Esophagus muscularis mucosa (tissue), 4 donors: Measurements from ENCODE around the gene RNF157. TPM values are rescaled to one million over a fixed set of nuclear protein-coding genes. Genes with fewer than 3 reads are reported as not detected.
A peak's percentile ranks its signal among the peaks of the same experiment; 100 is the strongest.

ENCODE experiments used
- DNase-seq: peaks from one replicate; pipeline ENCODE4 v3.0.0-alpha.2; 2017; ENCODE audit errors: extremely low spot score
- H3K27ac ChIP-seq, 4 donors: fragments of 200-600 bp; sonication (generic); replicated peaks in 1 of 4; 1 replicate in 3 of 4; 2 replicates in 1 of 4; pipeline ENCODE4 v1.5.1; 2016 to 2019; ENCODE audit warnings: mild to moderate bottlenecking in 1 of 4
- H3K27me3 ChIP-seq, 4 donors: fragments of 200-600 bp; sonication (generic); one replicate each; pipeline versions ENCODE4 v1.5.1 to v1.6.0; 2016 to 2019
- H3K36me3 ChIP-seq, 4 donors: fragments of 200-600 bp; sonication (generic); one replicate each; pipeline ENCODE4 v1.5.1; 2016 to 2019
- H3K4me1 ChIP-seq, 4 donors: fragments of 200-600 bp; sonication (generic); one replicate each; pipeline ENCODE4 v1.5.1; 2016 to 2019
- H3K4me3 ChIP-seq, 4 donors: fragments of 200-600 bp; sonication (generic); 1 replicate in 2 of 4; 2 replicates in 2 of 4; pipeline ENCODE4 v1.5.1; 2016 to 2019; ENCODE audit warnings: mild to moderate bottlenecking in 4 of 4, moderate library complexity in 1 of 4
- H3K9me3 ChIP-seq, 4 donors: fragments of 200-600 bp; sonication (generic); 1 replicate in 3 of 4; 2 replicates in 1 of 4; pipeline ENCODE4 v1.5.1; 2016 to 2019
- EP300 ChIP-seq: sonication (generic); formaldehyde crosslinking; IDR thresholded peaks from one replicate; pipeline ENCODE4 v1.6.1; 2017; ENCODE audit warnings: antibody characterized with exemption
- POLR2A ChIP-seq: fragments of 450-650 bp; IDR thresholded peaks from one replicate; pipeline ENCODE4 v1.6.1; 2017; ENCODE audit warnings: antibody characterized with exemption, moderate library complexity, mild to moderate bottlenecking, low read depth
- POLR2AphosphoS5 ChIP-seq, 2 donors: sonication (generic); formaldehyde crosslinking; IDR thresholded peaks; one replicate each; pipeline ENCODE4 v1.6.1; 2017; ENCODE audit warnings: antibody characterized with exemption in 2 of 2
- WGBS: methylation state at CpG from one replicate; pipeline ENCODE4 v1.1.5; 2018; 5-methylcytosine and 5-hydroxymethylcytosine counted together
- intact Hi-C: fragments of 100-400 bp; cut with DNase I; formaldehyde crosslinking; loops from one replicate; pipeline ENCODE4 v1.15.1; 2023
- total RNA-seq, 4 donors: library from RNA; depleted of rRNA; stranded (reverse); fragments of >200 nt; gene quantifications; one replicate each; pipeline versions ENCODE4 v1.1.0 to v1.2.1, GENCODE V29; 2016
- TF ChIP-seq, protein P1 (sequence below), 3 experiments: fragments of 200-600 bp in 2 of 3; fragments of 450-650 bp in 1 of 3; sonication (generic) in 2 of 3; IDR thresholded peaks; one replicate each; pipeline ENCODE4 v1.5.1; 2017 to 2019; ENCODE audit warnings: antibody characterized with exemption in 3 of 3, mild to moderate bottlenecking in 2 of 3, moderate library complexity in 1 of 3

The RNF157 gene
- total RNA-seq, 4 donors from 2014 or later: 2.1 to 8.1 (median 4.8) TPM

DNA sequence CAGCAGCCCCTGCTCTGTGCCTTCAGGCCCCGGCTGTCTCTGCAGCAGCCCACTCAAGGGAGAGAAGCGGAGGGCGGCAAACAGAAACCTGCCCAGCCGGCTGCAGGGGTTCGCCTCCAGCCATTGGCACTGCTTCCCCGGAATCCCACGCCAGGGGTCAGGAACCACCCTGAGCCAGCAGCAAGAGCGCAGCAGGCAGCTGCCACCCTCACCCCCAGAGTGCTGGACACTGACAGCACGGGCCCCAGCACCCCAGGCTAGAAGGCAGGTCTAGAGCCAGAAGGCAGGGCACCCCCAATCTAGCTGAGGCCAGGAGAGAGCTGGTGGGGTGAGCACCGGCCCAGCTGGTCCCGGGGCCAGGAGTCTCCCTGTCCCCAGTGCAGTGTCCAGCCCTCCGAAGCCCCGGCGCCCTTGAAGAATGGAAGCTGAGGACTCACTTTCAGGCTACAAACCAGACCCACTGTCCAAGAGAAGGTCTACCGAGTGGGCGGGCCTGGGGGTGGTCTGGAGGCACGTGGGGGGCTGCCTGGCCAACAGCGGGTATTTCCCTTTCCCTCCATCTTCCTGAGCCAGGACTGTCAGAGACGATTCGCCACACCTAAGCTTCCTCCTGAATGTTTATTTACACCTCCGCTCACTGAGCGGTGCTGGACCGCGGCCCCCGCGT, 33.3 kb upstream of the RNF157 start:
- 41% methylated on average over 4 of the region's 26 CpGs for WGBS
- Histone ChIP-seq H3K27me3 (no peaks in the 10 kb centered on the region), H3K4me1 (peaks cover 39 to 58% (median 51%) of the 10 kb centered on the region in 4 donors), H3K9me3 (no peaks in the 10 kb centered on the region), H3K27ac (no peak overlapping the region), H3K36me3 (peaks cover 0 to 40% (median 23%) of the 10 kb centered on the region in 4 donors), H3K4me3 (no peak overlapping the region)
- no peak for TF ChIP-seq POLR2AphosphoS5 (IDR thresholded peaks at IDR 0.05)
- TF ChIP-seq, protein P1, sequence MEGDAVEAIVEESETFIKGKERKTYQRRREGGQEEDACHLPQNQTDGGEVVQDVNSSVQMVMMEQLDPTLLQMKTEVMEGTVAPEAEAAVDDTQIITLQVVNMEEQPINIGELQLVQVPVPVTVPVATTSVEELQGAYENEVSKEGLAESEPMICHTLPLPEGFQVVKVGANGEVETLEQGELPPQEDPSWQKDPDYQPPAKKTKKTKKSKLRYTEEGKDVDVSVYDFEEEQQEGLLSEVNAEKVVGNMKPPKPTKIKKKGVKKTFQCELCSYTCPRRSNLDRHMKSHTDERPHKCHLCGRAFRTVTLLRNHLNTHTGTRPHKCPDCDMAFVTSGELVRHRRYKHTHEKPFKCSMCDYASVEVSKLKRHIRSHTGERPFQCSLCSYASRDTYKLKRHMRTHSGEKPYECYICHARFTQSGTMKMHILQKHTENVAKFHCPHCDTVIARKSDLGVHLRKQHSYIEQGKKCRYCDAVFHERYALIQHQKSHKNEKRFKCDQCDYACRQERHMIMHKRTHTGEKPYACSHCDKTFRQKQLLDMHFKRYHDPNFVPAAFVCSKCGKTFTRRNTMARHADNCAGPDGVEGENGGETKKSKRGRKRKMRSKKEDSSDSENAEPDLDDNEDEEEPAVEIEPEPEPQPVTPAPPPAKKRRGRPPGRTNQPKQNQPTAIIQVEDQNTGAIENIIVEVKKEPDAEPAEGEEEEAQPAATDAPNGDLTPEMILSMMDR (IDR thresholded peaks at IDR 0.05): no peak
- TF ChIP-seq POLR2A: no peak
- no peak for TF ChIP-seq EP300
- intact Hi-C loops: loop anchor here (5.0 kb wide), 1 partner anchor 36 kb away; no protein-coding TSS in a partner anchor
- DNase-seq: no peak

DNA sequence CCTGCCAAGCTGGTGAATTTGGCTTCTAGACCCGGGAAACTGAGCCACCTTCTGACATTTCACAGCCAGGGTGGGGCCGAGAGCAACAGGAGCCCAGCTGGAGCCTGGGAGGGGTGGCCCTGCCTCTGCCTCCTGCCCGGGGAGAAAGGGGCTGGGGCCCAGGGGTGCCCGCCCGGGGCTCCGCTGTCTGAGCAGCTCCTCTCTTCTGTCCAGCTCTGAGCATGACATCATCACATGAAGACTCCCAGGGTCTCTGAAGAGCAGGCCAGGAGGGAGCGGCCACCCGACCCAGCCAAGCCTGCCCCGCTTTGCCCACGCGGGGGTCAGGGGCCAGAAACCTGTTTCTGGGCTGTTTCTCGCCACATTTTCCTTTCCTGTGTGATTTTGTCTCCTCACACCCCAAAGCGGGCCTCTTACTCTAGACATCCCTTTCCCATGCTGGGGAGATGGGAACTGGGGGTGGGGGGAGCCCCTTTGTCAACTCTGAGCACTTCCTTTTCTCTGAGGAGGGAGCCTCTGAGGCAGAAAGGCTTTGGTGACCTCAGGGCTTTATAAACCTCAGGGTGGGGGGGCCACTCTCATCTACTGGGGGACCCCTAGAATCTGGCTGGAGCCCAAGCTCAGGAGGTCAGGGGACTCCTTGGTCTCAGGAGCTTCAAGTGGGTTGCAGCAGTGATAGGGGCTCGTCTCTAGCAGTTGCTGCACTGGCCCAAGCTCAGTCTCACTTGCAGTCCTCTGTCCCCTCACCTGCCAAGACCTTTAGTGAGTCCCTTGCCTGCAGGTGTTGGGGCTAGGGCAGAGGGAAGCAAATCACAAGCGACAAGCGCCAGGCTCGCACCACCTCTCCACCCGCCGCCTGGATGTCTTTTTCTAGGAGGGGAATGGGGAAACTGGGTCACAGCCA, 32.5 kb upstream of the RNF157 start:
- 68% methylated on average over 14 of the region's 19 CpGs for WGBS
- Histone ChIP-seq H3K27ac (peak overlapping the region; percentile 42 to 62 (median 50)), H3K36me3 (peaks cover 0 to 35% (median 23%) of the 10 kb centered on the region in 4 donors), H3K4me1 (peaks cover 47 to 65% (median 59%) of the 10 kb centered on the region in 4 donors), H3K9me3 (no peaks in the 10 kb centered on the region), H3K27me3 (no peaks in the 10 kb centered on the region), H3K4me3 (peak overlapping the region; percentile 20 to 55 (median 34))
- TF ChIP-seq, protein P1 (IDR thresholded peaks at IDR 0.05): no peak
- no peak for TF ChIP-seq POLR2AphosphoS5 (IDR thresholded peaks at IDR 0.05)
- TF ChIP-seq POLR2A: no peak
- TF ChIP-seq EP300: no peak
- intact Hi-C loops: loop anchor here (5.0 kb wide), 1 partner anchor 35 kb away; no protein-coding TSS in a partner anchor
- DNase-seq: no peak

DNA sequence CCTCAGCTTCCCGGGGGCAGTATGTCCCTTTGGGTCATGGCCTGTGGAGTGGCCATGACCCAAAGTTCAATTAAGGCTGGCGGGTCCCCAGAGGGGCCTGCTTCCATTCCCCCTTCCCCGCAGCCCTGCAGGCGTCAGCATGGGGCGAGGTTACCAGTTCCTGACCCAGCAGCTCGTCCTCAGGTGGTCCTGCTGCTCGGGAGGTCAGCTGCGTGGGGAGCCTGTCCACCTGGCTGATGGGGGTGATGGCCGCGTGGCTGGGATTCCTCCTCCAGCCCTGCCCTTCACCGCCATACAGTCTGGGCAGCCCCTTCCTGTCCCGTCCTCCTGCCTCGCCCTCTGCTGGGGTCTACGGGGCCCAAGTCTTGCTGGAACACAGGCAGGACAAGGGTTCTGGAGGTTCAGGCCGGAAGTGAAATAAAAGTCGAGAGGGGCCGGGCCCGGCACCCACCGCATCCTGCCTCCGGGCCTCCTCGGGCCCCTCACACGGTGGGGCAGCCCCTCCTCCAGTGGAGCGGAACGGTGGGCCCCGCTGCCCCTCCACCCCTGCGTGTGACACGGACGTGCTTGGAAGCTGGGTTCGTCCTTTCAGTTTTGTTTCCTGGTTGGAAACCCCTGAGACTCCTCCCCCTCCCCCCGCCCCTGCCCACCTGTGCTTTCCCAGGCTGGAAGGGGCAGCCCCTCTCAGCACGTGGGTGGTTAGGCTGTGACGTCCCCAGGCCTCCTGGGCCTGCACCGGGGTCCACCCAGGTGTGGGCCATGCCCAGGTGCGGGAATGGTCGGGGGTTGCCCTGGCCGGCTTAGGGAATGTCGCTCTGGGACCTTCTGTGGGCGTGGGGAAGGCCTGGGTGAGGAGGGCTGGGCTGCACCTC, 31.6 kb upstream of the RNF157 start:
- no peaks in the 10 kb centered on the region for H3K27me3 ChIP-seq
- TF ChIP-seq, protein P1 (IDR thresholded peaks at IDR 0.05): no peak
- peak in 1 of 2 donors; percentile 31 for TF ChIP-seq POLR2AphosphoS5 (IDR thresholded peaks at IDR 0.05)
- H3K9me3 ChIP-seq: no peaks in the 10 kb centered on the region
- peak overlapping the region; percentile 42 to 62 (median 50) for H3K27ac ChIP-seq
- intact Hi-C loops: loop anchor here (5.0 kb wide), 1 partner anchor 35 kb away; no protein-coding TSS in a partner anchor
- H3K36me3 ChIP-seq: peaks cover 0 to 34% (median 23%) of the 10 kb centered on the region in 4 donors
- H3K4me1 ChIP-seq: peaks cover 56 to 74% (median 68%) of the 10 kb centered on the region in 4 donors
- 48% methylated on average over 15 of the region's 38 CpGs for WGBS
- H3K4me3 ChIP-seq: peak overlapping the region; percentile 20 to 55 (median 34)
- no peak for DNase-seq
